H9 (cell line): Measurements from ENCODE around the gene EGFR. TPM values are rescaled to one million over a fixed set of nuclear protein-coding genes. Genes with fewer than 3 reads are reported as not detected.

Experiments
- DNase-seq: peaks from one replicate; pipeline ENCODE4 v3.0.0-alpha.2; 2017
- H2AFZ ChIP-seq: one replicate; pipeline ENCODE4 v1.6.1; 2013; ENCODE audit warnings: mild to moderate bottlenecking, low read length, control low read depth, moderate library complexity
- H2AK5ac ChIP-seq: 2 replicates; pipeline ENCODE4 v1.6.1; 2013; ENCODE audit warnings: low read length, control low read depth, mixed read lengths; ENCODE audit not compliant: insufficient read length
- H2BK120ac ChIP-seq: one replicate; pipeline ENCODE4 v1.6.1; 2013; ENCODE audit warnings: low read depth, mild to moderate bottlenecking, low read length, control low read depth, inconsistent platforms; ENCODE audit not compliant: poor library complexity, severe bottlenecking
- H2BK12ac ChIP-seq: 2 replicates; pipeline ENCODE4 v1.6.1; 2013; ENCODE audit warnings: low read length, control low read depth, mixed read lengths, low read depth; ENCODE audit not compliant: insufficient read length
- H2BK15ac ChIP-seq: 2 replicates; pipeline ENCODE4 v1.6.1; 2013; ENCODE audit warnings: low read depth, low read length, control low read depth
- H2BK20ac ChIP-seq: one replicate; pipeline ENCODE4 v1.6.1; 2013; ENCODE audit warnings: low read depth, mild to moderate bottlenecking, low read length, control low read depth, inconsistent platforms; ENCODE audit not compliant: poor library complexity, severe bottlenecking
- H2BK5ac ChIP-seq: 2 replicates; pipeline ENCODE4 v1.6.1; 2013; ENCODE audit warnings: low read length, control low read depth, mixed read lengths; ENCODE audit not compliant: insufficient read length
- H3K14ac ChIP-seq: 2 replicates; pipeline ENCODE4 v1.6.1; 2013; ENCODE audit warnings: low read length, control low read depth; ENCODE audit not compliant: insufficient read depth
- H3K18ac ChIP-seq: 2 replicates; pipeline ENCODE4 v1.6.1; 2013; ENCODE audit warnings: low read depth, mild to moderate bottlenecking, mixed read lengths, low read length, control low read depth; ENCODE audit not compliant: insufficient read length
- H3K23ac ChIP-seq: 2 replicates; pipeline ENCODE4 v1.6.1; 2013; ENCODE audit warnings: low read length, control low read depth, mixed read lengths, low read depth; ENCODE audit not compliant: insufficient read length
- H3K23me2 ChIP-seq: 2 replicates; pipeline ENCODE4 v1.6.1; 2013; ENCODE audit warnings: low read depth, mild to moderate bottlenecking, mixed read lengths, low read length, control low read depth; ENCODE audit not compliant: insufficient read length, poor library complexity, severe bottlenecking
- H3K27ac ChIP-seq: 2 replicates; pipeline ENCODE4 v1.5.1; 2013; ENCODE audit warnings: low read length, control low read depth, mixed read lengths, low read depth; ENCODE audit not compliant: insufficient read length
- H3K27me3 ChIP-seq: 2 replicates; pipeline ENCODE4 v1.6.1; 2013; ENCODE audit warnings: low read length, control low read depth, inconsistent platforms; ENCODE audit not compliant: insufficient read depth
- H3K4ac ChIP-seq: 2 replicates; pipeline ENCODE4 v1.6.1; 2013; ENCODE audit warnings: low read depth, mild to moderate bottlenecking, control low read depth, inconsistent platforms, low read length, moderate library complexity
- H3K4me1 ChIP-seq: 2 replicates; pipeline ENCODE4 v1.6.1; 2013; ENCODE audit warnings: low read length, control low read depth, inconsistent platforms; ENCODE audit not compliant: insufficient read depth
- H3K4me2 ChIP-seq: 2 replicates; pipeline ENCODE4 v1.6.1; 2013; ENCODE audit warnings: low read length, control low read depth, mixed read lengths; ENCODE audit not compliant: insufficient read length, insufficient read depth
- H3K56ac ChIP-seq: 2 replicates; pipeline ENCODE4 v1.6.1; 2013; ENCODE audit warnings: low read depth, mild to moderate bottlenecking, mixed read lengths, low read length, control low read depth; ENCODE audit not compliant: insufficient read length
- H3K79me1 ChIP-seq: 2 replicates; pipeline ENCODE4 v1.6.1; 2013; ENCODE audit warnings: low read depth, mild to moderate bottlenecking, moderate library complexity, low read length, control low read depth, inconsistent platforms; ENCODE audit not compliant: insufficient read depth, poor library complexity, severe bottlenecking
- H3K79me2 ChIP-seq: 2 replicates; pipeline ENCODE4 v1.6.1; 2013; ENCODE audit warnings: low read length, control low read depth, inconsistent platforms; ENCODE audit not compliant: insufficient read depth
- H3K9ac ChIP-seq: 2 replicates; pipeline ENCODE4 v1.6.1; 2013; ENCODE audit warnings: low read length, control low read depth, mixed read lengths; ENCODE audit not compliant: insufficient read length; ENCODE audit errors: extremely low read depth
- H3K9me3 ChIP-seq: one replicate; pipeline ENCODE4 v1.6.1; 2013; ENCODE audit warnings: low read depth, low read length, inconsistent platforms; ENCODE audit not compliant: control insufficient read depth
- H3T11ph ChIP-seq: one replicate; pipeline ENCODE4 v1.6.1; 2013; ENCODE audit warnings: mild to moderate bottlenecking, low read length, control low read depth, inconsistent platforms
- H4K20me1 ChIP-seq: one replicate; pipeline ENCODE4 v1.6.1; 2013; ENCODE audit not compliant: control insufficient read depth, insufficient read length, insufficient read depth
- H4K5ac ChIP-seq: 2 replicates; pipeline ENCODE4 v1.6.1; 2013; ENCODE audit warnings: low read depth, mild to moderate bottlenecking, mixed read lengths, low read length, control low read depth; ENCODE audit not compliant: insufficient read length
- H4K8ac ChIP-seq: replicated peaks from 2 replicates; pipeline ENCODE4 v1.6.1; 2013; ENCODE audit warnings: low read length, control low read depth, mixed read lengths, low read depth; ENCODE audit not compliant: insufficient read length
- H4K91ac ChIP-seq: 2 replicates; pipeline ENCODE4 v1.6.1; 2013; ENCODE audit warnings: low read depth, mild to moderate bottlenecking, moderate library complexity, mixed read lengths, low read length, control low read depth; ENCODE audit not compliant: insufficient read length
- H3K27ac Mint-ChIP-seq, 3 experiments: 2 replicates in 2 of 3; 3 replicates in 1 of 3; pipeline ENCODE4 v1.8.0; 2020 to 2021; ENCODE audit warnings: mixed read lengths in 3 of 3, mild to moderate bottlenecking in 1 of 3, moderate library complexity in 1 of 3
- H3K27me3 Mint-ChIP-seq: 2 replicates; pipeline ENCODE4 v1.8.0; 2021; ENCODE audit warnings: low read depth, mild to moderate bottlenecking, moderate library complexity, mixed read lengths
- H3K36me3 Mint-ChIP-seq, 3 experiments: 2 replicates in 2 of 3; 3 replicates in 1 of 3; pipeline ENCODE4 v1.8.0; 2020 to 2021; ENCODE audit warnings: low read depth in 3 of 3, mixed read lengths in 3 of 3; ENCODE audit not compliant: insufficient read depth in 1 of 3
- H3K4me1 Mint-ChIP-seq, 2 experiments: 2 replicates each; pipeline ENCODE4 v1.8.0; 2020; ENCODE audit warnings: mixed read lengths in 2 of 2
- H3K4me3 Mint-ChIP-seq, 2 experiments: 2 replicates in 1 of 2; 3 replicates in 1 of 2; pipeline ENCODE4 v1.8.0; 2020 to 2021; ENCODE audit warnings: mild to moderate bottlenecking in 2 of 2, mixed read lengths in 2 of 2, moderate library complexity in 1 of 2
- H3K9me3 Mint-ChIP-seq, 2 experiments: 2 replicates in 1 of 2; 3 replicates in 1 of 2; pipeline ENCODE4 v1.8.0; 2020; ENCODE audit warnings: mild to moderate bottlenecking in 2 of 2, mixed read lengths in 2 of 2, moderate library complexity in 1 of 2
- CTCF ChIP-seq: fragments of 200-600 bp; sonication (generic); conservative IDR thresholded peaks from 3 replicates; pipeline ENCODE4 v1.8.0; 2021; ENCODE audit warnings: antibody characterized with exemption, mild to moderate bottlenecking
- WGBS: extraction: QIAGEN DNeasy Blood & Tissue Kit; methylation state at CpG from one replicate; pipeline ENCODE4 v1.1.7; 2013; ENCODE audit warnings: missing lambda C conversion rate, low lambda C conversion rate, mixed read lengths; ENCODE audit not compliant: insufficient read length; ENCODE audit errors: extremely low coverage; 5-methylcytosine and 5-hydroxymethylcytosine counted together
- total RNA-seq: library from RNA; stranded (reverse); gene quantifications from 2 replicates; pipeline ENCODE4 v1.2.1, GENCODE V29; 2021

Gene EGFR
- total RNA-seq, 1 experiment from 2014 or later = 3.3 TPM

GRCh38 chr7:54992871-54993475 lies 25.8 kb upstream of the EGFR start:
- WGBS = no CpG with 5 or more reads among the region's 4 CpGs
- no peaks in the 10 kb centered on the region for H3K9me3 Mint-ChIP-seq
- Histone ChIP-seq H3T11ph (no peak overlapping the region), H3K4ac (no peak overlapping the region), H3K79me1 (no peaks in the 10 kb centered on the region), H4K91ac (no peak overlapping the region), H4K5ac (no peak overlapping the region), H2BK15ac (no peak overlapping the region), H3K23ac (no peak overlapping the region), H2AFZ (no peak overlapping the region), H3K27ac (no peak overlapping the region), H2BK12ac (no peak overlapping the region), H3K4me1 (no peaks in the 10 kb centered on the region), H3K9me3 (no peaks in the 10 kb centered on the region), H3K23me2 (no peaks in the 10 kb centered on the region), H3K14ac (no peak overlapping the region), H4K20me1 (no peaks in the 10 kb centered on the region), H3K18ac (no peak overlapping the region), H3K9ac (no peak overlapping the region), H2AK5ac (no peak overlapping the region), H2BK20ac (no peak overlapping the region), H3K79me2 (no peaks in the 10 kb centered on the region), H3K56ac (no peak overlapping the region), H3K27me3 (no peaks in the 10 kb centered on the region), H2BK120ac (no peak overlapping the region), H4K8ac (no peak overlapping the region), H3K4me2 (no peak overlapping the region), H2BK5ac (no peak overlapping the region)
- no peak overlapping the region; a peak in 1 of 7 replicates for H3K27ac Mint-ChIP-seq
- no peaks in the 10 kb centered on the region for H3K36me3 Mint-ChIP-seq
- H3K27me3 Mint-ChIP-seq = 0 out of 2 replicates have a peak, but pooled peaks cover 1% of the 10 kb centered on the region
- TF ChIP-seq CTCF = no peak
- H3K4me1 Mint-ChIP-seq = peaks cover 4% of the 10 kb centered on the region in 2 experiments; a peak in 3 of 4 replicates
- no peak for DNase-seq
- no peak overlapping the region for H3K4me3 Mint-ChIP-seq
